HEK293T (cell line): ENCODE measurements around the gene BACH1.

ENCODE experiments used
- ARNT ChIP-seq: fragments of 450-650 bp; IDR thresholded peaks from 2 replicates; pipeline ENCODE4 v1.6.1; 2017; ENCODE audit warnings: mild to moderate bottlenecking
- CTBP1 ChIP-seq: fragments of 450-650 bp; IDR thresholded peaks from 2 replicates; pipeline ENCODE4 v1.6.1; 2016; ENCODE audit warnings: borderline replicate concordance
- L3MBTL2 ChIP-seq: fragments of 450-650 bp; conservative IDR thresholded peaks from 2 replicates; pipeline ENCODE4 v1.6.1; 2016; ENCODE audit warnings: mild to moderate bottlenecking
- SP1 ChIP-seq: fragments of 450-650 bp; IDR thresholded peaks from 2 replicates; pipeline ENCODE4 v1.6.1; 2017
- TARDBP ChIP-seq: fragments of 450-650 bp; IDR thresholded peaks from 2 replicates; pipeline ENCODE4 v1.6.1; 2016

DNA sequence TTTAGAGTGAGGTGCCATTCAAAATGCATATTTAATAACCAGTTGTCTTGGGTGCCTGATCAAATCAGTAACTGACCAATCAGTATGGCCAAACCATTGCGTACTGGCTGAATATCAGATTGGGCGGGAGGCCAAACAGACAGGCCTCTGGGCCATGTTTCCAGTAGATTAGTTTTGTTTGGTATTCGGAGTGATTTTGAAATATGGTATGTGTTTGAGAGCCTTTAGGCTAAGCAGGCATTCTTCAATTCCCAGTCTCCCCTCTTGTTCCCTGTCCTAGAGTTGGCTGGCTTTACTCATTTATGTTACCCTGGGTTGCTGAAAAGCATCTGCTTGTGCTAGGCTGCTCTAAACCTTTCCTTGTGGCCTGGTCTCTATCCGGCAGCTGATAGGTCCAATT, 80.1 kb downstream of the BACH1 start:
- TF ChIP-seq TARDBP (no peak), SP1 (no peak), L3MBTL2 (no peak), ARNT (no peak), CTBP1 (no peak)
